ENCODE results near the gene CDC42BPA. TPM values are rescaled to one million over a fixed set of nuclear protein-coding genes. Genes with fewer than 3 reads are reported as not detected.

CDC42BPA gene
- total RNA-seq, 2 donors from 2014 or later, result 30.0 to 34.3 TPM

DNA sequence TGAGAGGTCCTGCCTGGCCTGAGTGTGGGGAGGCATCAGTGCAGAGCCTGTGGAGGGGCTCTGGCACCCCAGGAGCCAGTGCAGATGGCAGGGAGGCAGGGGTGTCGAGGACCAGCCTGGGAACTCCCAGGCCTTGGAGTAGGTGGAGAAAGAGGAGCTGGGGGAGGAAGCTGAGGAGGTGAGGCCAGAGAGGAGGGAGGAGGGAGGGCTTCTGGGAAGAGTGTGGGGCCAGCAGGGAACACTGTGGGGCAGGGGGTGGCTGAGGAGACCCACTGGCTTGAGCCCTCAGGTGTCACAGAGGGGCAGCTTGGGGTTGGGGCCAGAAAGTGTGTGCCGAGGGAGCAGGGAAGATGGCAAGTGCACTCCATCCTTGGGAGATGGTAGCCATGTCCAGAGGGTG lies 374.4 kb downstream of the CDC42BPA start:
- peak; percentile 31 for DNase-seq
- Histone ChIP-seq H3K4me3 (ENCODE audit: low read length) (no peak overlapping the region), H3K4me1 (ENCODE audit: control insufficient read depth, insufficient read depth, low read length) (peaks cover 5% of the 10 kb centered on the region), H3K36me3 (ENCODE audit: control insufficient read depth, insufficient read depth, low read length) (no peaks in the 10 kb centered on the region), H3K9ac (ENCODE audit: extremely low read depth, low read length, poor library complexity, severe bottlenecking) (no peak overlapping the region), H3K9me3 (ENCODE audit: control insufficient read depth, low read length) (peaks cover 5% of the 10 kb centered on the region), H3K27me3 (ENCODE audit: control insufficient read depth, insufficient read depth, low read length, poor library complexity, severe bottlenecking) (peaks cover 57% of the 10 kb centered on the region), H3K27ac (ENCODE audit: low read depth, low read length) (no peak overlapping the region)
- no peak overlapping the region for H3K4me3 Mint-ChIP-seq
- TF ChIP-seq, protein P1, sequence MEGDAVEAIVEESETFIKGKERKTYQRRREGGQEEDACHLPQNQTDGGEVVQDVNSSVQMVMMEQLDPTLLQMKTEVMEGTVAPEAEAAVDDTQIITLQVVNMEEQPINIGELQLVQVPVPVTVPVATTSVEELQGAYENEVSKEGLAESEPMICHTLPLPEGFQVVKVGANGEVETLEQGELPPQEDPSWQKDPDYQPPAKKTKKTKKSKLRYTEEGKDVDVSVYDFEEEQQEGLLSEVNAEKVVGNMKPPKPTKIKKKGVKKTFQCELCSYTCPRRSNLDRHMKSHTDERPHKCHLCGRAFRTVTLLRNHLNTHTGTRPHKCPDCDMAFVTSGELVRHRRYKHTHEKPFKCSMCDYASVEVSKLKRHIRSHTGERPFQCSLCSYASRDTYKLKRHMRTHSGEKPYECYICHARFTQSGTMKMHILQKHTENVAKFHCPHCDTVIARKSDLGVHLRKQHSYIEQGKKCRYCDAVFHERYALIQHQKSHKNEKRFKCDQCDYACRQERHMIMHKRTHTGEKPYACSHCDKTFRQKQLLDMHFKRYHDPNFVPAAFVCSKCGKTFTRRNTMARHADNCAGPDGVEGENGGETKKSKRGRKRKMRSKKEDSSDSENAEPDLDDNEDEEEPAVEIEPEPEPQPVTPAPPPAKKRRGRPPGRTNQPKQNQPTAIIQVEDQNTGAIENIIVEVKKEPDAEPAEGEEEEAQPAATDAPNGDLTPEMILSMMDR (conservative IDR thresholded peaks at IDR 0.05), result no peak
- peaks cover 1% of the 10 kb centered on the region for H3K36me3 Mint-ChIP-seq (ENCODE audit: low read depth)
- H3K4me1 Mint-ChIP-seq, result peaks cover 28% of the 10 kb centered on the region
- H3K27me3 Mint-ChIP-seq (ENCODE audit: insufficient read depth), result peaks cover 70% of the 10 kb centered on the region
- 89 to 90% methylated on average over 2 of the region's 2 CpGs for WGBS, 2 experiments (ENCODE audit: insufficient coverage in 1 of 2, insufficient read length in 1 of 2)
- no peak overlapping the region for H3K27ac Mint-ChIP-seq
- H3K9me3 Mint-ChIP-seq, result peaks cover 7% of the 10 kb centered on the region

DNA sequence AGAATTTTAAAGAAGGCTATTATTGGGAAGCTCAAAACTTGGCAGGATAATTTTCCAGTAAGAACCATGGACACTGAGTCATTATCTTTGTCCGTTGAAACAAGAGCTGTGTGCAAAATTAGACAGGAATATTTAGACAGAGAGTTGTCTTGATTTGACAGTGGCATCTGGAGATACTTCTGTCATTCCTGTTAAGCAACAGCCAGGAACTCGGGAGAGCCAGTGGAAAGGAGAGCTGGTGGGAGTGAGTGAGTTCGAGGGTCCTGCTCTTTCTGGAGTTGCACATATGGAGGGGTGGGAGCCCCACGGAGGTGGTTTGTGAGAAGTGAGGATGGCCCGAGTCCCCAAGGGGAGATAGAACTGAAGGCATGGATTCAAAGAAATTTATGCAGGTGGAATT lies 375.1 kb downstream of the CDC42BPA start:
- Histone ChIP-seq H3K27me3 (ENCODE audit: control insufficient read depth, insufficient read depth, low read length, poor library complexity, severe bottlenecking) (peaks cover 57% of the 10 kb centered on the region), H3K27ac (ENCODE audit: low read depth, low read length) (no peak overlapping the region), H3K4me3 (ENCODE audit: low read length) (no peak overlapping the region), H3K36me3 (ENCODE audit: control insufficient read depth, insufficient read depth, low read length) (no peaks in the 10 kb centered on the region), H3K4me1 (ENCODE audit: control insufficient read depth, insufficient read depth, low read length) (peaks cover 5% of the 10 kb centered on the region), H3K9ac (ENCODE audit: extremely low read depth, low read length, poor library complexity, severe bottlenecking) (no peak overlapping the region), H3K9me3 (ENCODE audit: control insufficient read depth, low read length) (peaks cover 4% of the 10 kb centered on the region)
- TF ChIP-seq, protein P1 (conservative IDR thresholded peaks at IDR 0.05), result no peak
- DNase-seq, result peak; percentile 20
- Mint-ChIP-seq H3K4me3 (no peak overlapping the region), H3K9me3 (peaks cover 3% of the 10 kb centered on the region), H3K27ac (no peak overlapping the region), H3K4me1 (peaks cover 32% of the 10 kb centered on the region), H3K36me3 (ENCODE audit: low read depth) (peaks cover under 1% of the 10 kb centered on the region), H3K27me3 (ENCODE audit: insufficient read depth) (peaks cover 62% of the 10 kb centered on the region)
- WGBS, 2 experiments (ENCODE audit: insufficient coverage in 1 of 2, insufficient read length in 1 of 2), result 87 to 94% methylated on average over 3 to 5 of the region's 5 CpGs

DNA sequence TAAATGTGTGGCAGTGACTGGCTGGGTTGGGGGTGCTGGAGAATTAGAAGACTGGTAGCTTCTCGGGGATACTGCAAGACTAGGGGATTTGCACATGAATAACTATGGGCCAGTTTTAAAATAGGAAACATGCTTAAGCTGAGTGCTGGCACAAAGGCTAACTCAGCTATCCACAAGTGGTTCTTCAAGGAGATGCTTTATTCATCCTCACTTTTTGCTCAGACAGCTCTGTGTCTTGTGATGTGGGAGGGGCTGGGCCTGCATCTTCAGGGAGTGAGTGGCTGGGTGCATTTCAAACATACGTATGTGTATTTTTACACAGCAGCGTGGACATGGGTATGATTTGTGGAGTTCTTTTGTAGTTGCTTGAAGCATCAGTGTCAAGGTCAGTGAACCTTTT lies 375.9 kb downstream of the CDC42BPA start:
- Mint-ChIP-seq H3K27ac (no peak overlapping the region), H3K4me1 (peaks cover 32% of the 10 kb centered on the region)

More for the DNA sequence above, 375.9 kb downstream of the CDC42BPA start:
- Histone ChIP-seq H3K36me3 (ENCODE audit: control insufficient read depth, insufficient read depth, low read length) (no peaks in the 10 kb centered on the region), H3K4me1 (ENCODE audit: control insufficient read depth, insufficient read depth, low read length) (peaks cover 5% of the 10 kb centered on the region), H3K9ac (ENCODE audit: extremely low read depth, low read length, poor library complexity, severe bottlenecking) (no peak overlapping the region), H3K27me3 (ENCODE audit: control insufficient read depth, insufficient read depth, low read length, poor library complexity, severe bottlenecking) (peaks cover 56% of the 10 kb centered on the region), H3K27ac (ENCODE audit: low read depth, low read length) (no peak overlapping the region), H3K9me3 (ENCODE audit: control insufficient read depth, low read length) (no peaks in the 10 kb centered on the region), H3K4me3 (ENCODE audit: low read length) (no peak overlapping the region)
- Mint-ChIP-seq H3K27me3 (ENCODE audit: insufficient read depth) (peaks cover 59% of the 10 kb centered on the region), H3K36me3 (ENCODE audit: low read depth) (no peaks in the 10 kb centered on the region), H3K4me3 (no peak overlapping the region), H3K9me3 (no peaks in the 10 kb centered on the region)
- TF ChIP-seq, protein P1 (conservative IDR thresholded peaks at IDR 0.05), result no peak
- WGBS, 2 experiments (ENCODE audit: insufficient coverage in 1 of 2, insufficient read length in 1 of 2), result 88 to 100% methylated on average over 1 to 3 of the region's 3 CpGs
- no peak for DNase-seq
